ENCODE results near the gene CFAP61. TPM values are rescaled to one million over a fixed set of nuclear protein-coding genes. Genes with fewer than 3 reads are reported as not detected.

The CFAP61 gene
- total RNA-seq, 1 donor from 2014 or later = not detected

DNA sequence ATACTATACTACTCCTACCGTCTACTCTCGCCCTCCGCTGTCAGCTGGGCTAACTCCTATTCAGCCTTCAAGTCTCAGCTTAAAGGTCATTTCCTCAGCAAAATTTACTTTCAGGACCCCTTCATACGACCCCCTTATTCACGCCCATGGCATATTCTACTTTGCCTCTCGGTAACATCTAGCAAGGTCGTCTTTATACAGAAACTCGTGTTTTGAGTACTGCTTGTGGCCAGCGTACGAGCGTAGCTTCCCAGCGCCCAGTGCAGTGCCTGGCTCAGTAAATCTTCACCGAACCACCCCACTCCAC lies 612 bp upstream of the CFAP61 start:
- peak overlapping the region; percentile 90 for H3K9ac ChIP-seq (ENCODE audit: low read length)
- H3K36me3 ChIP-seq (ENCODE audit: insufficient read depth, low read length) = peaks cover 28% of the 10 kb centered on the region
- Mint-ChIP-seq H3K36me3 (ENCODE audit: low read depth, unreplicated experiment) (peaks cover 2% of the 10 kb centered on the region), H3K27ac (ENCODE audit: unreplicated experiment) (peak overlapping the region; percentile 94), H3K4me3 (ENCODE audit: unreplicated experiment) (peak overlapping the region; percentile 100), H3K4me1 (ENCODE audit: low read depth, unreplicated experiment) (no peaks in the 10 kb centered on the region), H3K27me3 (ENCODE audit: low read depth, unreplicated experiment) (no peaks in the 10 kb centered on the region), H3K9me3 (ENCODE audit: unreplicated experiment) (no peaks in the 10 kb centered on the region)
- peaks cover 5% of the 10 kb centered on the region for H3K4me1 ChIP-seq (ENCODE audit: insufficient read depth, low read length)
- peak overlapping the region; percentile 91 for H2AFZ ChIP-seq (ENCODE audit: low read depth, low read length)
- DNase-seq (ENCODE audit: low read depth) = peak; percentile 5
- H3K4me3 ChIP-seq (ENCODE audit: insufficient read depth, low read depth, low read length) = peak overlapping the region; percentile 91
- FAIRE-seq = no peak
- H4K20me1 ChIP-seq (ENCODE audit: insufficient read depth, low read length) = no peaks in the 10 kb centered on the region
- peak overlapping the region; percentile 90 for H3K4me2 ChIP-seq (ENCODE audit: low read length)
- peaks cover 5% of the 10 kb centered on the region for H3K27me3 ChIP-seq (ENCODE audit: insufficient read depth, low read length)
- TF ChIP-seq, protein P1, sequence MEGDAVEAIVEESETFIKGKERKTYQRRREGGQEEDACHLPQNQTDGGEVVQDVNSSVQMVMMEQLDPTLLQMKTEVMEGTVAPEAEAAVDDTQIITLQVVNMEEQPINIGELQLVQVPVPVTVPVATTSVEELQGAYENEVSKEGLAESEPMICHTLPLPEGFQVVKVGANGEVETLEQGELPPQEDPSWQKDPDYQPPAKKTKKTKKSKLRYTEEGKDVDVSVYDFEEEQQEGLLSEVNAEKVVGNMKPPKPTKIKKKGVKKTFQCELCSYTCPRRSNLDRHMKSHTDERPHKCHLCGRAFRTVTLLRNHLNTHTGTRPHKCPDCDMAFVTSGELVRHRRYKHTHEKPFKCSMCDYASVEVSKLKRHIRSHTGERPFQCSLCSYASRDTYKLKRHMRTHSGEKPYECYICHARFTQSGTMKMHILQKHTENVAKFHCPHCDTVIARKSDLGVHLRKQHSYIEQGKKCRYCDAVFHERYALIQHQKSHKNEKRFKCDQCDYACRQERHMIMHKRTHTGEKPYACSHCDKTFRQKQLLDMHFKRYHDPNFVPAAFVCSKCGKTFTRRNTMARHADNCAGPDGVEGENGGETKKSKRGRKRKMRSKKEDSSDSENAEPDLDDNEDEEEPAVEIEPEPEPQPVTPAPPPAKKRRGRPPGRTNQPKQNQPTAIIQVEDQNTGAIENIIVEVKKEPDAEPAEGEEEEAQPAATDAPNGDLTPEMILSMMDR (IDR thresholded peaks at IDR 0.05; ENCODE audit: insufficient read depth, low read depth, low read length) = no peak
- no peak for TF ChIP-seq EZH2 (IDR thresholded peaks at IDR 0.05; ENCODE audit: insufficient read depth, low read length)
- H3K27ac ChIP-seq (ENCODE audit: low read depth, low read length) = peak overlapping the region; percentile 74
- H3K9me3 ChIP-seq (ENCODE audit: insufficient read depth, low read depth, low read length) = no peaks in the 10 kb centered on the region
- peaks cover 19% of the 10 kb centered on the region for H3K79me2 ChIP-seq (ENCODE audit: insufficient read depth, low read length)

GRCh38 chr20:20060234-20060998 lies 8.1 kb downstream of the CFAP61 start:
- H4K20me1 ChIP-seq (ENCODE audit: insufficient read depth, low read length) = no peaks in the 10 kb centered on the region
- no peak for FAIRE-seq
- H3K27me3 Mint-ChIP-seq (ENCODE audit: low read depth, unreplicated experiment) = peaks cover 2% of the 10 kb centered on the region
- no peaks in the 10 kb centered on the region for H3K4me1 ChIP-seq (ENCODE audit: insufficient read depth, low read length)
- H3K4me1 Mint-ChIP-seq (ENCODE audit: low read depth, unreplicated experiment) = no peaks in the 10 kb centered on the region
- no peak overlapping the region for H3K4me3 Mint-ChIP-seq (ENCODE audit: unreplicated experiment)
- no peak overlapping the region for H2AFZ ChIP-seq (ENCODE audit: low read depth, low read length)
- DNase-seq (ENCODE audit: low read depth) = no peak
- H3K9ac ChIP-seq (ENCODE audit: low read length) = no peak overlapping the region
- H3K4me2 ChIP-seq (ENCODE audit: low read length) = no peak overlapping the region
- no peaks in the 10 kb centered on the region for H3K36me3 ChIP-seq (ENCODE audit: insufficient read depth, low read length)
- H3K27ac ChIP-seq (ENCODE audit: low read depth, low read length) = no peak overlapping the region
- no peaks in the 10 kb centered on the region for H3K9me3 Mint-ChIP-seq (ENCODE audit: unreplicated experiment)
- no peak overlapping the region for H3K27ac Mint-ChIP-seq (ENCODE audit: unreplicated experiment)
- no peaks in the 10 kb centered on the region for H3K79me2 ChIP-seq (ENCODE audit: insufficient read depth, low read length)
- no peak for TF ChIP-seq EZH2 (IDR thresholded peaks at IDR 0.05; ENCODE audit: insufficient read depth, low read length)
- TF ChIP-seq, protein P1 (IDR thresholded peaks at IDR 0.05; ENCODE audit: insufficient read depth, low read depth, low read length) = no peak
- no peak overlapping the region for H3K4me3 ChIP-seq (ENCODE audit: insufficient read depth, low read depth, low read length)
- H3K9me3 ChIP-seq (ENCODE audit: insufficient read depth, low read depth, low read length) = no peaks in the 10 kb centered on the region
- H3K36me3 Mint-ChIP-seq (ENCODE audit: low read depth, unreplicated experiment) = no peaks in the 10 kb centered on the region
- H3K27me3 ChIP-seq (ENCODE audit: insufficient read depth, low read length) = peaks cover 5% of the 10 kb centered on the region

Measured in astrocyte (in vitro differentiated cells and primary cell).